Ecto neural progenitor cell (in vitro differentiated cells): ENCODE measurements around the gene HSF2BP.
"Not testable (repeated sequence)": the region's sequence is repeated elsewhere in the genome, so short reads cannot be mapped to it uniquely, and the experiment has no call there.

Experiments
- DNase-seq: peaks from one replicate; pipeline ENCODE4 v3.0.0-alpha.2; 2018; ENCODE audit warnings: low spot score

HSF2BP gene

GRCh38 chr21:43618940-43619339 lies 40.3 kb downstream of the HSF2BP start:
- DNase-seq, result no peak

- not testable (repeated sequence) for DNase-seq
Observed at GRCh38 chr21:43616861-43617260, 42.4 kb downstream of the HSF2BP start.

GRCh38 chr21:43614839-43615238 lies 44.4 kb downstream of the HSF2BP start:
- DNase-seq, result no peak

GRCh38 chr21:43613755-43614638 lies 45.3 kb downstream of the HSF2BP start:
- DNase-seq, result no peak

GRCh38 chr21:43611598-43612369 lies 47.5 kb downstream of the HSF2BP start:
- peak; percentile 76 for DNase-seq

- DNase-seq, result no peak
Observed at GRCh38 chr21:43609501-43610340, 49.6 kb downstream of the HSF2BP start.

- DNase-seq, result no peak
Observed at GRCh38 chr21:43608664-43609063, 50.6 kb downstream of the HSF2BP start.

GRCh38 chr21:43608225-43608624 lies 51.1 kb downstream of the HSF2BP start:
- no peak for DNase-seq

GRCh38 chr21:43605320-43606215 lies 53.7 kb downstream of the HSF2BP start:
- no peak for DNase-seq

- DNase-seq, result no peak
Observed at GRCh38 chr21:43604505-43605204, 54.6 kb downstream of the HSF2BP start.

- no peak for DNase-seq
Observed at GRCh38 chr21:43603641-43604504, 55.4 kb downstream of the HSF2BP start.

- no peak for DNase-seq
Observed at GRCh38 chr21:43603233-43603626, 56.1 kb downstream of the HSF2BP start.

- DNase-seq, result no peak
Observed at GRCh38 chr21:43602266-43603232, 56.7 kb downstream of the HSF2BP start.

GRCh38 chr21:43600642-43601402 lies 58.5 kb downstream of the HSF2BP start:
- no peak for DNase-seq

GRCh38 chr21:43599728-43600127 lies 59.6 kb downstream of the HSF2BP start:
- DNase-seq, result no peak

GRCh38 chr21:43598416-43599120 lies 60.7 kb downstream of the HSF2BP start:
- no peak for DNase-seq
